ENCODE data around the gene PDE9A.

DNA sequence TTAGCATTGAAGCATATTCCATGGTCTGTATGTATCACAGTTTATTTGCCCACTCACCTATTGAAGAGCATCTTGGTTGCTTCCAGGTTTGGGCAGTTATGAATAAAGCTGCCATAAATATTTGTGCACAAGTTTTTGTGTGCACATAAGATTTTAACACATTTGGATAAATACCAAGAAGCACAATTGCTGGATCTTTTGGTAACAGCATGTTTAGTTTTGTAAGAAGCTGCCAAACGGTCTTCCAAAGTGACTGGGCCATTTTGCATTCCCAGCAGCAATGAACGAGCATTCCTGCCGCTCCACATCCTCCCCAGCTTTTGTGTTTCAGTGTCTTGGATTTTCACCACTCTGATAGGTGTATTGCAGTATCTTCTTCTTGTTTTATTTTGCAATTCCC is 62.7 kb downstream of the PDE9A start:
- no peak for TF ChIP-seq POLR2A (IDR thresholded peaks at IDR 0.05; ENCODE audit: low read depth, low read length)
- no peak for TF ChIP-seq POLR2AphosphoS5 (IDR thresholded peaks at IDR 0.05; ENCODE audit: low read depth, low read length)
- no peak for TF ChIP-seq TAF1 (IDR thresholded peaks at IDR 0.05; ENCODE audit: low read depth, low read length)
- TF ChIP-seq PAX5 (IDR thresholded peaks at IDR 0.05; ENCODE audit: insufficient read depth, low read length, severe bottlenecking), result no peak
